Measurements from ENCODE around the gene GPR107. TPM values are rescaled to one million over a fixed set of nuclear protein-coding genes. Genes with fewer than 3 reads are reported as not detected.

GPR107 gene
- total RNA-seq, 1 experiment from 2014 or later: 77.4 TPM

GRCh38 chr9:130172858-130173665 is 119.4 kb downstream of the GPR107 start:
- POLR2A ChIA-PET (ENCODE audit: unreplicated experiment): interaction anchor here (0.6 to 0.7 kb wide), 2 partner anchors 52 to 281 kb away, joined by 3 read pairs; no protein-coding TSS in a partner anchor
- Histone ChIP-seq H2AFZ (peak overlapping the region; percentile 70), H3K27ac (no peak overlapping the region), H3K9me3 (ENCODE audit: insufficient read depth, low read depth) (no peaks in the 10 kb centered on the region), H3K9me2 (ENCODE audit: insufficient read depth) (no peaks in the 10 kb centered on the region), H3K4me1 (replicated peaks; ENCODE audit: insufficient read depth) (peaks cover 4% of the 10 kb centered on the region; the same call in 1 of the 2 replicates), H4K20me1 (ENCODE audit: insufficient read depth) (no peaks in the 10 kb centered on the region), H3K4me3 (peak overlapping the region; percentile 62), H3K4me2 (peak overlapping the region; percentile 83), H3K27me3 (ENCODE audit: insufficient read depth, low read depth) (no peaks in the 10 kb centered on the region), H3F3A (ENCODE audit: insufficient read depth, low read depth) (peaks cover 11% of the 10 kb centered on the region), H3K36me3 (ENCODE audit: low read depth) (no peaks in the 10 kb centered on the region), H3K79me2 (ENCODE audit: low read depth) (peaks cover 8% of the 10 kb centered on the region)
- intact Hi-C loops (cut with micrococcal nuclease; ENCODE audit: unreplicated experiment): loop anchor here (5.0 kb wide), 1 partner anchor 46 kb away; no protein-coding TSS in a partner anchor
- DNase-seq: peak in 1 of 2 experiments; percentile 44
- CTCF ChIA-PET: no interaction called here
- TF ChIP-seq CTCF (conservative IDR thresholded peaks at IDR 0.05) (no peak), EZH2 (IDR thresholded peaks at IDR 0.05; ENCODE audit: low read depth) (no peak)
- BruUV-seq (replicated peaks): no TSS peak

GRCh38 chr9:130173666-130173983 is 119.9 kb downstream of the GPR107 start:
- no peaks in the 10 kb centered on the region for H3K36me3 ChIP-seq (ENCODE audit: low read depth)
- CTCF ChIA-PET: no interaction called here
- no peaks in the 10 kb centered on the region for H3K9me2 ChIP-seq (ENCODE audit: insufficient read depth)
- no peaks in the 10 kb centered on the region for H3K9me3 ChIP-seq (ENCODE audit: insufficient read depth, low read depth)
- peaks cover 8% of the 10 kb centered on the region for H3K79me2 ChIP-seq (ENCODE audit: low read depth)
- POLR2A ChIA-PET (ENCODE audit: unreplicated experiment): interaction anchor here (0.6 to 0.7 kb wide), 2 partner anchors 53 to 280 kb away, joined by 3 read pairs; no protein-coding TSS in a partner anchor
- peak overlapping the region; percentile 83 for H3K4me2 ChIP-seq
- no peak overlapping the region for H2AFZ ChIP-seq
- H4K20me1 ChIP-seq (ENCODE audit: insufficient read depth): no peaks in the 10 kb centered on the region
- TSS peak; percentile 24 for BruUV-seq (replicated peaks)
- no peaks in the 10 kb centered on the region for H3K27me3 ChIP-seq (ENCODE audit: insufficient read depth, low read depth)
- TF ChIP-seq EZH2 (IDR thresholded peaks at IDR 0.05; ENCODE audit: low read depth) (no peak), CTCF (conservative IDR thresholded peaks at IDR 0.05) (no peak)
- intact Hi-C loops (cut with micrococcal nuclease; ENCODE audit: unreplicated experiment): loop anchor here (5.0 kb wide), 1 partner anchor 46 kb away; no protein-coding TSS in a partner anchor
- peaks cover 11% of the 10 kb centered on the region for H3F3A ChIP-seq (ENCODE audit: insufficient read depth, low read depth)
- no peak overlapping the region for H3K27ac ChIP-seq
- DNase-seq: no peak
- H3K4me1 ChIP-seq (replicated peaks; ENCODE audit: insufficient read depth): peaks cover 4% of the 10 kb centered on the region; the same call in 1 of the 2 replicates
- H3K4me3 ChIP-seq: peak overlapping the region; percentile 62; the same call in 1 of the 2 replicates

- H3K4me1 ChIP-seq (replicated peaks; ENCODE audit: insufficient read depth): peaks cover 4% of the 10 kb centered on the region; the same call in 1 of the 2 replicates
- H3K36me3 ChIP-seq (ENCODE audit: low read depth): no peaks in the 10 kb centered on the region
- peaks cover 8% of the 10 kb centered on the region for H3K79me2 ChIP-seq (ENCODE audit: low read depth)
- intact Hi-C loops (cut with micrococcal nuclease; ENCODE audit: unreplicated experiment): loop anchor here (5.0 kb wide), 1 partner anchor 47 kb away; no protein-coding TSS in a partner anchor
- no TSS peak for BruUV-seq (replicated peaks)
- peaks cover 11% of the 10 kb centered on the region for H3F3A ChIP-seq (ENCODE audit: insufficient read depth, low read depth)
- H3K4me2 ChIP-seq: peak overlapping the region; percentile 83; the same call in 1 of the 2 replicates
- H3K27ac ChIP-seq: no peak overlapping the region
- CTCF ChIA-PET: no interaction called here
- no peaks in the 10 kb centered on the region for H3K9me2 ChIP-seq (ENCODE audit: insufficient read depth)
- DNase-seq: no peak
- TF ChIP-seq EZH2 (IDR thresholded peaks at IDR 0.05; ENCODE audit: low read depth) (no peak), CTCF (conservative IDR thresholded peaks at IDR 0.05) (no peak)
- H3K4me3 ChIP-seq: no peak overlapping the region
- H4K20me1 ChIP-seq (ENCODE audit: insufficient read depth): no peaks in the 10 kb centered on the region
- no peaks in the 10 kb centered on the region for H3K27me3 ChIP-seq (ENCODE audit: insufficient read depth, low read depth)
- no peak overlapping the region for H2AFZ ChIP-seq
- POLR2A ChIA-PET (ENCODE audit: unreplicated experiment): interaction anchor here (0.6 to 0.7 kb wide), 3 partner anchors 53 to 342 kb away, joined by 3 read pairs; no protein-coding TSS in a partner anchor
- no peaks in the 10 kb centered on the region for H3K9me3 ChIP-seq (ENCODE audit: insufficient read depth, low read depth)
Measured at GRCh38 chr9:130174025-130174424, 120.3 kb downstream of the GPR107 start.

Data from PC-9 (cell line).